OCI-LY3 (cell line): Measurements from ENCODE around the gene GRIN2A.

Experiments used
- H2AFZ ChIP-seq: fragments of 200-600, 300-600 bp; shearing (Covaris generic); 2 replicates; pipeline ENCODE4 v1.6.0; 2014; ENCODE audit warnings: antibody characterized with exemption, low read depth, low read length
- H3K27ac ChIP-seq: fragments of 200-600, 300-600 bp; sonication (generic); 2 replicates; pipeline ENCODE4 v1.5.1; 2014; ENCODE audit warnings: mild to moderate bottlenecking, low read length, moderate library complexity, mixed read lengths
- H3K27me3 ChIP-seq: fragments of 200-600, 300-600 bp; sonication (generic); 2 replicates; pipeline ENCODE4 v1.6.1; 2014; ENCODE audit warnings: low read depth, low read length, mixed read lengths
- H3K36me3 ChIP-seq: fragments of 200-600, 300-600 bp; sonication (generic); replicated peaks from 2 replicates; pipeline ENCODE3; 2014; ENCODE audit warnings: low read depth, low read length, mixed read lengths
- H3K4me1 ChIP-seq: fragments of 300-600, 200-600 bp; sonication (generic); 2 replicates; pipeline ENCODE4 v1.6.1; 2014; ENCODE audit warnings: low read length, mixed read lengths
- H3K4me2 ChIP-seq: fragments of 200-600, 300-600 bp; sonication (generic); 2 replicates; pipeline ENCODE4 v1.6.1; 2014; ENCODE audit warnings: low read length, mixed read lengths
- H3K4me3 ChIP-seq: fragments of 300-600, 200-600 bp; sonication (generic); 2 replicates; pipeline ENCODE4 v1.5.1; 2014; ENCODE audit warnings: antibody characterized with exemption, mild to moderate bottlenecking, low read length, moderate library complexity
- H3K79me2 ChIP-seq: fragments of 300-600, 200-600 bp; shearing (Covaris generic); 2 replicates; pipeline ENCODE4 v1.6.1; 2014; ENCODE audit warnings: mild to moderate bottlenecking, low read length, mixed read lengths
- H3K9ac ChIP-seq: fragments of 300-600, 200-600 bp; shearing (Covaris generic); 2 replicates; pipeline ENCODE4 v1.6.0; 2014; ENCODE audit warnings: mild to moderate bottlenecking, low read length, moderate library complexity
- H3K9me3 ChIP-seq: fragments of 200-600, 300-600 bp; shearing (Covaris generic); 2 replicates; pipeline ENCODE4 v1.6.1; 2014; ENCODE audit warnings: low read length, mixed read lengths; ENCODE audit not compliant: insufficient read depth
- H4K20me1 ChIP-seq: fragments of 200-600, 300-600 bp; sonication (generic); 2 replicates; pipeline ENCODE4 v1.6.1; 2016; ENCODE audit warnings: low read length, mixed read lengths; ENCODE audit not compliant: insufficient read depth
- CTCF ChIP-seq: fragments of 200-600, 300-600 bp; sonication (generic); IDR thresholded peaks from 2 replicates; pipeline ENCODE4 v1.5.1; 2014; ENCODE audit warnings: antibody characterized with exemption, low read length, low read depth
- EZH2phosphoT487 ChIP-seq: fragments of 200-600 bp; shearing (Covaris generic); IDR thresholded peaks from 2 replicates; pipeline ENCODE4 v1.6.1; 2018; ENCODE audit warnings: antibody characterized with exemption, mixed run types, low read depth

Gene GRIN2A

GRCh38 chr16:9800186-9800738 lies 382.0 kb downstream of the GRIN2A start:
- Histone ChIP-seq H3K27me3 (no peaks in the 10 kb centered on the region), H3K79me2 (no peaks in the 10 kb centered on the region), H3K36me3 (peaks cover 2% of the 10 kb centered on the region), H4K20me1 (no peaks in the 10 kb centered on the region), H3K27ac (no peak overlapping the region), H3K4me2 (no peak overlapping the region), H3K9ac (no peak overlapping the region), H3K9me3 (no peaks in the 10 kb centered on the region), H3K4me3 (no peak overlapping the region), H3K4me1 (peaks cover 7% of the 10 kb centered on the region), H2AFZ (no peak overlapping the region)
- TF ChIP-seq CTCF: no peak
- no peak for TF ChIP-seq EZH2phosphoT487

DNA sequence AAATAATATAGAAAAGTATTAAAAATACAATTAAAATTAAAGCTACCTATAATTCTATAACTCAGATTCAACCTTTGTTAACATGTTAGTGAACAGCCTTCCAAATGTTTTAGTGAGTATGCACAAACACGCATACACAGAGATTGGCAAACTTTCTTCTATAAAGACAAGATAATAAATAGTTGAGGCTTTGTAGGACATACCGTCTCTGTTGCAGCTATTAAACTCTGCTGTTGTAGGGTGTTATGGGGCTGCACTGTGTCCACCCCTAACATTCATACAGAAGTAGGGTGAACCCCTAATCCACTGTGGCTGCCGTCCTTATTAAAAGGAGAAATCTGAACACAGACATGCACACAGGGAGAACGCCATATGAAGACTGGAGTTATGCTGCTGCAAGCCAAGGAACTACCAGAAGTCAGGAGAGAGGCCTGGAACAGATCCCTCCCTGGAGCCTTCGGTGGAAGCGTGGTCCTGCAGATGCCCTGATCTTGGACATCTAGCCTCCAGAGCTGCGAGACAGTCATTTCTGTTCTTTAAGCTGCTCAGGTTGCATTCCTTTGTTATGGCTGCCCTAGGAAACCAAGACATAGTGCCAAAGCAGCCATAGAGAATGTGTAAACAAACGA lies 383.2 kb downstream of the GRIN2A start:
- Histone ChIP-seq H3K4me2 (no peak overlapping the region), H3K27ac (no peak overlapping the region), H2AFZ (no peak overlapping the region), H3K4me3 (no peak overlapping the region), H3K79me2 (no peaks in the 10 kb centered on the region), H3K27me3 (no peaks in the 10 kb centered on the region), H3K4me1 (peaks cover 7% of the 10 kb centered on the region), H3K9ac (no peak overlapping the region), H3K9me3 (no peaks in the 10 kb centered on the region), H4K20me1 (no peaks in the 10 kb centered on the region), H3K36me3 (peaks cover 6% of the 10 kb centered on the region)
- TF ChIP-seq CTCF (no peak), EZH2phosphoT487 (no peak)

DNA sequence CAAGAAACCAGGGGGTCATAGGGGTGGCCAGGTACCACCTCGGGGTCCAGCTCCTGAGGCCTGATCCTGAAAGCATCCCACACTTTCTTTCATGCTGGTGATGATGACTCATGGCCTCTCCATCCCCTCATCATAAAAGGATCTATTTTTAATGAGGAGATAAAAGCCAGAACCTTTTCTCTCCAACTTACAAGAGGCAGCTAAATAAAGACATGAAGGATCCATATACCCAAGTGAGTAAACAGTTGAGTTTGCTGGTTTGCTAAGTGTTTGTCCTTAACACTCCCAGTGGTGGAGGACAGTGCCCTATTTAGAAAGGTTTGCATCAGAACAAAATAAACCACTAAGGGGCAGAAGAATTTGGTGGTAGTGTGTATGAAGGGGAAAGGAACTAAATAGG lies 383.8 kb downstream of the GRIN2A start:
- H4K20me1 ChIP-seq: no peaks in the 10 kb centered on the region
- peaks cover 7% of the 10 kb centered on the region for H3K4me1 ChIP-seq
- H3K79me2 ChIP-seq: no peaks in the 10 kb centered on the region
- no peak overlapping the region for H2AFZ ChIP-seq
- H3K27ac ChIP-seq: no peak overlapping the region
- H3K9ac ChIP-seq: no peak overlapping the region
- H3K36me3 ChIP-seq: peaks cover 6% of the 10 kb centered on the region
- H3K27me3 ChIP-seq: no peaks in the 10 kb centered on the region
- no peak overlapping the region for H3K4me2 ChIP-seq
- H3K9me3 ChIP-seq: no peaks in the 10 kb centered on the region
- no peak overlapping the region for H3K4me3 ChIP-seq
- TF ChIP-seq CTCF: no peak
- no peak for TF ChIP-seq EZH2phosphoT487

DNA sequence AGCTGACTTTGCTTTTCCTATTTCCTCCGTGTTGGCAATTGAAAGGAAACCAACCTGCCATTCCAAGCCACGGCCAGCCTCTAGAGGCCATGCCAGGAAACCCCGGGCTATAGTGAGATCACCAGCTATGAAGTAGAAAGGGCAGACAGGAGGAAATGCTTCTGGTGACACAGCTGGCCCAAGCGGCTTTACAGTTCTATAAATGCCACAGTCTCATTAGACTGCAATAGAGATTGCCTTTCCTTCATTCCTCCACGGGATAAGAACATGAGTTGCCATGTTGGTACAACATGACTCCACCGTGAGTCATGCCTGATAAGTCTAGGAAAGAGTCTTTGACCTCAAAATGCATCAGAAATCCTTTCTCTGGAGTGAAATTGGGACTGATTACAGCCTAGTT lies 384.9 kb downstream of the GRIN2A start:
- no peaks in the 10 kb centered on the region for H3K9me3 ChIP-seq
- no peak overlapping the region for H3K27ac ChIP-seq
- H3K9ac ChIP-seq: no peak overlapping the region
- H3K36me3 ChIP-seq: peaks cover 6% of the 10 kb centered on the region
- no peaks in the 10 kb centered on the region for H3K27me3 ChIP-seq
- peaks cover 7% of the 10 kb centered on the region for H3K4me1 ChIP-seq
- no peak overlapping the region for H3K4me3 ChIP-seq
- no peak overlapping the region for H3K4me2 ChIP-seq
- no peaks in the 10 kb centered on the region for H4K20me1 ChIP-seq
- TF ChIP-seq CTCF: no peak
- TF ChIP-seq EZH2phosphoT487: no peak
- no peaks in the 10 kb centered on the region for H3K79me2 ChIP-seq
- H2AFZ ChIP-seq: no peak overlapping the region
